ENCODE results near the gene OR52D1. TPM values are rescaled to one million over a fixed set of nuclear protein-coding genes. Genes with fewer than 3 reads are reported as not detected.

OR52D1 gene
- total and polyA plus RNA-seq, 2 of the 13 experiments (the other 11 are each of a cell fraction or from before 2014, with no cell fraction given) = not detected

- H3K9ac ChIP-seq (ENCODE audit: insufficient read depth, low read depth, low read length) = no peak overlapping the region
- H3K36me3 ChIP-seq (replicated peaks in 1 of 2; ENCODE audit: control insufficient read depth in 1 of 2, insufficient read depth in 2 of 2, low read length in 2 of 2) = no peaks in the 10 kb centered on the region
- in situ Hi-C loops (cut with HindIII; ENCODE audit: extremely low pct_ligation_motif_present, low pct_unique_long_range_greater_than_20kb) = no loop called here
- no peaks in the 10 kb centered on the region for H3K9me3 ChIP-seq (ENCODE audit: low read length)
- intact Hi-C loops (cut with micrococcal nuclease; ENCODE audit: unreplicated experiment) = no loop called here
- H3K27me3 ChIP-seq (ENCODE audit: control insufficient read depth in 1 of 2, insufficient read depth in 2 of 2, low read length in 2 of 2) = no peaks in the 10 kb centered on the region; a peak in 1 of 5 replicates
- ChIA-PET POLR2A (no interaction called here), CTCF (ENCODE audit: low intra/inter-chr PET ratio, low total read pairs) (no interaction called here)
- no TSS peak for BruUV-seq (replicated peaks)
- DNase-seq (ENCODE audit: low spot score) = no peak
- no peaks in the 10 kb centered on the region for H4K20me1 ChIP-seq (ENCODE audit: insufficient read depth, low read length)
- H2AFZ ChIP-seq (ENCODE audit: low read length) = no peak overlapping the region
- TF ChIP-seq YEATS4 (CRISPR knock-in tag; IDR thresholded peaks at IDR 0.05; ENCODE audit: borderline replicate concordance) (no peak), ZNF232 (CRISPR knock-in tag; IDR thresholded peaks at IDR 0.05; ENCODE audit: borderline replicate concordance) (no peak), ZNF230 (CRISPR knock-in tag; IDR thresholded peaks at IDR 0.05) (no peak), MTF1 (CRISPR knock-in tag; IDR thresholded peaks at IDR 0.05) (no peak), CBX2 (IDR thresholded peaks at IDR 0.05; ENCODE audit: low read depth, low read length) (no peak), CBX2 (CRISPR knock-in tag; IDR thresholded peaks at IDR 0.05; ENCODE audit: low read depth) (no peak)
- TF ChIP-seq, protein P1, sequence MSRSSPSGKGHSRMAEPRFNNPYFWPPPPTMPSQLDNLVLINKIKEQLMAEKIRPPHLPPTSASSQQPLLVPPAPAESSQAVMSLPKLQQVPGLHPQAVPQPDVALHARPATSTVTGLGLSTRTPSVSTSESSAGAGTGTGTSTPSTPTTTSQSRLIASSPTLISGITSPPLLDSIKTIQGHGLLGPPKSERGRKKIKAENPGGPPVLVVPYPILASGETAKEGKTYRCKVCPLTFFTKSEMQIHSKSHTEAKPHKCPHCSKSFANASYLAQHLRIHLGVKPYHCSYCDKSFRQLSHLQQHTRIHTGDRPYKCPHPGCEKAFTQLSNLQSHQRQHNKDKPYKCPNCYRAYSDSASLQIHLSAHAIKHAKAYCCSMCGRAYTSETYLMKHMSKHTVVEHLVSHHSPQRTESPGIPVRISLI (CRISPR knock-in tag; IDR thresholded peaks at IDR 0.05; ENCODE audit: borderline replicate concordance) = no peak
- H3K27ac ChIP-seq (ENCODE audit: extremely low read length, insufficient read depth, low read length) = no peak overlapping the region
- H3K4me1 ChIP-seq (ENCODE audit: insufficient read depth, low read length) = no peaks in the 10 kb centered on the region
- no peak for ATAC-seq
- no peak for FAIRE-seq
- no peak overlapping the region for H3K4me2 ChIP-seq (ENCODE audit: low read depth, low read length)
- H3K4me3 ChIP-seq (replicated peaks in 1 of 3; ENCODE audit: insufficient read depth in 1 of 3, low read depth in 2 of 3, low read length in 3 of 3) = no peak overlapping the region
- no peaks in the 10 kb centered on the region for H3K79me2 ChIP-seq (ENCODE audit: insufficient read depth, low read length)
Observed at GRCh38 chr11:5536482-5536881, 48.0 kb downstream of the OR52D1 start.

Other genes starting within 250 kb of the OR52D1 start
- gene HBG1, start 238.8 kb upstream of the OR52D1 start, total RNA-seq (2016; rRNA removed; fragmentation: Illumina TruSeq; extraction: Trizol) = not detected in 2 replicates
- gene HBG1, start 238.8 kb upstream of the OR52D1 start, polyA plus RNA-seq (2011; rRNA removed) = not detected in 2 replicates
- gene HBG2, start 233.9 kb upstream of the OR52D1 start, total RNA-seq (2016; rRNA removed; fragmentation: Illumina TruSeq; extraction: Trizol) = not detected in 2 replicates
- not detected in 2 replicates for gene HBG2, start 233.9 kb upstream of the OR52D1 start, polyA plus RNA-seq (2011; rRNA removed)
- gene HBE1, start 218.7 kb upstream of the OR52D1 start, total RNA-seq (2016; rRNA removed; fragmentation: Illumina TruSeq; extraction: Trizol) = 0.35 and 0.52 TPM in 2 replicates
- gene HBE1, start 218.7 kb upstream of the OR52D1 start, polyA plus RNA-seq (2011; rRNA removed) = 0.24 and 0.31 TPM in 2 replicates
- gene OR51B4, start 186.7 kb upstream of the OR52D1 start, total RNA-seq (2016; rRNA removed; fragmentation: Illumina TruSeq; extraction: Trizol) = 0.11 and 0.22 TPM in 2 replicates
- 0.07 and 0.33 TPM in 2 replicates for gene OR51B4, start 186.7 kb upstream of the OR52D1 start, polyA plus RNA-seq (2011; rRNA removed)
- not detected in 2 replicates for gene OR51B2, start 164.4 kb upstream of the OR52D1 start, total RNA-seq (2016; rRNA removed; fragmentation: Illumina TruSeq; extraction: Trizol)
- gene OR51B2, start 164.4 kb upstream of the OR52D1 start, polyA plus RNA-seq (2011; rRNA removed) = not detected in 2 replicates
- 0.18 and 0.20 TPM in 2 replicates for gene OR51B5, start 145.2 kb upstream of the OR52D1 start, total RNA-seq (2016; rRNA removed; fragmentation: Illumina TruSeq; extraction: Trizol)
- 0.16 TPM in 2 replicates for gene OR51B5, start 145.2 kb upstream of the OR52D1 start, polyA plus RNA-seq (2011; rRNA removed)
- not detected in 2 replicates for gene OR51B6, start 137.2 kb upstream of the OR52D1 start, total RNA-seq (2016; rRNA removed; fragmentation: Illumina TruSeq; extraction: Trizol)
- gene OR51B6, start 137.2 kb upstream of the OR52D1 start, polyA plus RNA-seq (2011; rRNA removed) = not detected in 2 replicates
- not detected in 2 replicates for gene OR51M1, start 104.9 kb upstream of the OR52D1 start, total RNA-seq (2016; rRNA removed; fragmentation: Illumina TruSeq; extraction: Trizol)
- gene OR51M1, start 104.9 kb upstream of the OR52D1 start, polyA plus RNA-seq (2011; rRNA removed) = not detected in 2 replicates
- gene OR51Q1, start 66.6 kb upstream of the OR52D1 start, total RNA-seq (2016; rRNA removed; fragmentation: Illumina TruSeq; extraction: Trizol) = not detected in 2 replicates
- not detected in 2 replicates for gene OR51Q1, start 66.6 kb upstream of the OR52D1 start, polyA plus RNA-seq (2011; rRNA removed)
- gene OR51I1, start 47.2 kb upstream of the OR52D1 start, total RNA-seq (2016; rRNA removed; fragmentation: Illumina TruSeq; extraction: Trizol) = not detected in 2 replicates
- 0.09 TPM in 1 of 2 replicates, not detected in the other for gene OR51I1, start 47.2 kb upstream of the OR52D1 start, polyA plus RNA-seq (2011; rRNA removed)
- not detected in 2 replicates for gene OR51I2, start 39.4 kb upstream of the OR52D1 start, total RNA-seq (2016; rRNA removed; fragmentation: Illumina TruSeq; extraction: Trizol)
- gene OR51I2, start 39.4 kb upstream of the OR52D1 start, polyA plus RNA-seq (2011; rRNA removed) = not detected in 2 replicates
- gene UBQLN3, start 21.3 kb downstream of the OR52D1 start, total RNA-seq (2016; rRNA removed; fragmentation: Illumina TruSeq; extraction: Trizol) = not detected in 2 replicates
- 0.08 TPM in 1 of 2 replicates, not detected in the other for gene UBQLN3, start 21.3 kb downstream of the OR52D1 start, polyA plus RNA-seq (2011; rRNA removed)
- not detected in 2 replicates for gene UBQLNL, start 28.0 kb downstream of the OR52D1 start, total RNA-seq (2016; rRNA removed; fragmentation: Illumina TruSeq; extraction: Trizol)
- gene UBQLNL, start 28.0 kb downstream of the OR52D1 start, polyA plus RNA-seq (2011; rRNA removed) = 0.08 and 0.10 TPM in 2 replicates
- gene OR52H1, start 59.9 kb downstream of the OR52D1 start, total RNA-seq (2016; rRNA removed; fragmentation: Illumina TruSeq; extraction: Trizol) = not detected in 2 replicates
- not detected in 2 replicates for gene OR52H1, start 59.9 kb downstream of the OR52D1 start, polyA plus RNA-seq (2011; rRNA removed)
- not detected in 2 replicates for gene OR52B6, start 92.2 kb downstream of the OR52D1 start, total RNA-seq (2016; rRNA removed; fragmentation: Illumina TruSeq; extraction: Trizol)
- not detected in 2 replicates for gene OR52B6, start 92.2 kb downstream of the OR52D1 start, polyA plus RNA-seq (2011; rRNA removed)
- not detected in 2 replicates for gene TRIM6, start 108.0 kb downstream of the OR52D1 start, total RNA-seq (2016; rRNA removed; fragmentation: Illumina TruSeq; extraction: Trizol)
- not detected in 2 replicates for gene TRIM6, start 108.0 kb downstream of the OR52D1 start, polyA plus RNA-seq (2011; rRNA removed)
- gene TRIM34, start 136.3 kb downstream of the OR52D1 start, total RNA-seq (2016; rRNA removed; fragmentation: Illumina TruSeq; extraction: Trizol) = 0.42 and 0.72 TPM in 2 replicates
- 0.13 and 0.33 TPM in 2 replicates for gene TRIM34, start 136.3 kb downstream of the OR52D1 start, polyA plus RNA-seq (2011; rRNA removed)
- 13.1 and 19.9 TPM in 2 replicates for gene TRIM5, start 196.4 kb downstream of the OR52D1 start, total RNA-seq (2016; rRNA removed; fragmentation: Illumina TruSeq; extraction: Trizol)
- 7.0 and 7.8 TPM in 2 replicates for gene TRIM5, start 196.4 kb downstream of the OR52D1 start, polyA plus RNA-seq (2011; rRNA removed)
- gene TRIM22, start 201.1 kb downstream of the OR52D1 start, total RNA-seq (2016; rRNA removed; fragmentation: Illumina TruSeq; extraction: Trizol) = 2.2 and 2.4 TPM in 2 replicates
- gene TRIM22, start 201.1 kb downstream of the OR52D1 start, polyA plus RNA-seq (2011; rRNA removed) = 3.2 and 3.4 TPM in 2 replicates
- gene OR56B1, start 247.8 kb downstream of the OR52D1 start, total RNA-seq (2016; rRNA removed; fragmentation: Illumina TruSeq; extraction: Trizol) = not detected in 2 replicates
- gene OR56B1, start 247.8 kb downstream of the OR52D1 start, polyA plus RNA-seq (2011; rRNA removed) = not detected in 2 replicates

All from HepG2 (cell line).